Measurements from ENCODE around the gene FLYWCH2. TPM values are rescaled to one million over a fixed set of nuclear protein-coding genes. Genes with fewer than 3 reads are reported as not detected.

Gene FLYWCH2
- total and polyA plus RNA-seq, 9 of the 15 experiments (the other 6 are each of a cell fraction or from before 2014, with no cell fraction given) = 0.70 to 55.5 (median 7.6) TPM

GRCh38 chr16:2905241-2905987 lies 22.4 kb downstream of the FLYWCH2 start (continued):
- TF ChIP-seq KDM4B (IDR thresholded peaks at IDR 0.05; ENCODE audit: borderline replicate concordance in 2 of 2, low read depth in 1 of 2) = no peak
- TF ChIP-seq ZNF507 (tag; conservative IDR thresholded peaks at IDR 0.05) = no peak
- TF ChIP-seq CBX5 (IDR thresholded peaks at IDR 0.05; ENCODE audit: borderline replicate concordance, low read depth) = no peak
- TF ChIP-seq HDGF (IDR thresholded peaks at IDR 0.05) = no peak
- peak; percentile 68 for TF ChIP-seq PKNOX1 (IDR thresholded peaks at IDR 0.05)
- TF ChIP-seq TCF3 (CRISPR knock-in tag; IDR thresholded peaks at IDR 0.05) = no peak
- TF ChIP-seq ZNF780A (CRISPR knock-in tag; IDR thresholded peaks at IDR 0.05) = no peak
- TF ChIP-seq TEAD1 (CRISPR knock-in tag; IDR thresholded peaks at IDR 0.05) = peak in 1 of 2 experiments; percentile 81; a peak in 1 of 4 replicates
- TF ChIP-seq ZC3H4 (CRISPR knock-in tag; IDR thresholded peaks at IDR 0.05; ENCODE audit: borderline replicate concordance) = no peak
- no peak for TF ChIP-seq HDAC2 (IDR thresholded peaks at IDR 0.05)
- peak; percentile 40; the same call in 1 of the 2 replicates for TF ChIP-seq HCFC1 (IDR thresholded peaks at IDR 0.05; ENCODE audit: low read depth, low read length)
- no peak for TF ChIP-seq CBFA2T2 (conservative IDR thresholded peaks at IDR 0.05)
- no peak for TF ChIP-seq ZBTB43 (CRISPR knock-in tag; IDR thresholded peaks at IDR 0.05)
- TF ChIP-seq MEIS2 (IDR thresholded peaks at IDR 0.05; ENCODE audit: partially characterized antibody) = no peak
- no peak for TF ChIP-seq ZNF217 (CRISPR knock-in tag; IDR thresholded peaks at IDR 0.05)
- peak; percentile 73 for TF ChIP-seq FOS (IDR thresholded peaks at IDR 0.05; ENCODE audit: extremely low read depth, insufficient read length)
- no peak; the same call in 1 of the 2 replicates for TF ChIP-seq ATF1 (CRISPR knock-in tag; IDR thresholded peaks at IDR 0.05)
- peak; percentile 41; the same call in 1 of the 2 replicates for TF ChIP-seq ATF1 (tag; IDR thresholded peaks at IDR 0.05)
- TF ChIP-seq NFATC3 (IDR thresholded peaks at IDR 0.05) = no peak
- no peak for TF ChIP-seq ZBTB34 (CRISPR knock-in tag; IDR thresholded peaks at IDR 0.05)
- no peak for TF ChIP-seq NELFE (IDR thresholded peaks at IDR 0.05; ENCODE audit: insufficient read depth, insufficient read length)
- peak; percentile 73 for TF ChIP-seq HMGN3 (IDR thresholded peaks at IDR 0.05; ENCODE audit: borderline replicate concordance, extremely low read depth, insufficient read length, low read depth, low read length)
- no peak for TF ChIP-seq DLX4 (CRISPR knock-in tag; IDR thresholded peaks at IDR 0.05)
- TF ChIP-seq MTA1 (IDR thresholded peaks at IDR 0.05; ENCODE audit: borderline replicate concordance) = no peak
- peak; percentile 92 for TF ChIP-seq CBX1 (IDR thresholded peaks at IDR 0.05; ENCODE audit: low read depth)
- TF ChIP-seq ZNF766 (CRISPR knock-in tag; conservative IDR thresholded peaks at IDR 0.05) = no peak
- no peak for TF ChIP-seq ZKSCAN8 (CRISPR knock-in tag; IDR thresholded peaks at IDR 0.05)
